HG02588 (cell line): ENCODE data around the gene ATG10.
"Not testable (repeated sequence)": the region's sequence is repeated elsewhere in the genome, so short reads cannot be mapped to it uniquely, and the experiment has no call there.

ENCODE experiments used
- ATAC-seq: cut with Tn5 transposase; IDR thresholded peaks from one replicate; pipeline ENCODE4 v1.9.1; 2021; ENCODE audit warnings: mild to moderate bottlenecking, moderate library complexity; ENCODE audit not compliant: unreplicated experiment

The ATG10 gene

GRCh38 chr5:82115858-82116257 lies 144.0 kb downstream of the ATG10 start:
- ATAC-seq = no peak

DNA sequence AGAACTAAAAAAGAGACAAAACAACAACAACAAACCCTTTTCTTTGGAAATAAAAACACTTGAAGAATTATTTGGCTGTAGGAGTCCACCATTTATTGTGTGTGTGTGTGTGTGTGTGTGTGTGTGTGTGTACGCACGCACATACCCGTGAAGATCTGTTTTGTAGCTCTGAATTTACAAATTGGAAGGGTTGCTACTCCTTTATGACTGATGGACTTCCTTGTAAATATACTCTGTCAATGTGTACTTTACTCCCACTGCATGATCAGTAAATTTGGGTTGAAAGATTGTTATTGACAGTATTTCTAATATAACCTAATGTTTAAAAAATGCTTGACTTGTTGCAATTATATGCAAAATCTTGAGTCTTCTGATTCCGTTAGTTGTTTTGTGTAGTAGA lies 148.1 kb downstream of the ATG10 start:
- ATAC-seq = no peak

- ATAC-seq = no peak
Observed at GRCh38 chr5:82129723-82130285, 158.0 kb downstream of the ATG10 start.

GRCh38 chr5:82130602-82131001 lies 158.8 kb downstream of the ATG10 start:
- no peak for ATAC-seq

DNA sequence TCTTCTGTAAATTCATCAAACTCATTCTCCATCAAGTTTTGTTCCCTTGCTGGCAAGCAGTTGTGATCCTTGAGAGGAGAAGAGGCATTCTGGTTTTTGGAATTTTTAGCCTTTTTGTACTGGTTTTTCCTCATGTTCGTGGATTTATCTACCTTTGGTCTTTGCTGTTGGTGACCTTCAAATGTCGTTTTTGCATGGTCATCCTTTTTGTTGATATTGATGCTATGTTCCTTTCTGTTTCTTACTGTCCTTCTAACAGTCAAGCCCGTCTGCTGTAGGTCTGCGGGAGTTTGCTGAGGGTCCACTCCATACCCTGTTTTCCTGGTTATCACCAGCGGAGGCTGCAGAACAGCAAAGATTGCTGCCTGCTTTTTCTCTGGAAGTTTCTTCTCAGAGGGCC lies 165.4 kb downstream of the ATG10 start:
- ATAC-seq = no peak

DNA sequence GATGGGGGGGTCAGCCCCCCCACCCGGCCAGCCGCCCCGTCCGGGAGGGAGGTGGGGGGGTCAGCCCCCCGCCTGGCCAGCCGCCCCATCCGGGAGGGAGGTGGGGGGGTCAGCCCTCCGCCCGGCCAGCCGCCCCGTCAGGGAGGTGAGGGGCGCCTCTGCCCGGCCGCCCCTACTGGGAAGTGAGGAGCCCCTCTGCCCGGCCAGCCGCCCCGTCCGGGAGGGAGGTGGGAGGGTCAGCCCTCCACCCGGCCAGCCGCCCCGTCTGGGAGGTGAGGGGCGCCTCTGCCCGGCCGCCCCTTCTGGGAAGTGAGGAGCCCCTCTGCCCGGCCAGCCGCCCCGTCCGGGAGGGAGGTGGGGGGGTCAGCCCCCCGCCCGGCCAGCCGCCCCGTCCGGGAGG lies 168.0 kb downstream of the ATG10 start:
- ATAC-seq = not testable (repeated sequence)

- no peak for ATAC-seq
Observed at GRCh38 chr5:82142217-82142841, 170.5 kb downstream of the ATG10 start.

DNA sequence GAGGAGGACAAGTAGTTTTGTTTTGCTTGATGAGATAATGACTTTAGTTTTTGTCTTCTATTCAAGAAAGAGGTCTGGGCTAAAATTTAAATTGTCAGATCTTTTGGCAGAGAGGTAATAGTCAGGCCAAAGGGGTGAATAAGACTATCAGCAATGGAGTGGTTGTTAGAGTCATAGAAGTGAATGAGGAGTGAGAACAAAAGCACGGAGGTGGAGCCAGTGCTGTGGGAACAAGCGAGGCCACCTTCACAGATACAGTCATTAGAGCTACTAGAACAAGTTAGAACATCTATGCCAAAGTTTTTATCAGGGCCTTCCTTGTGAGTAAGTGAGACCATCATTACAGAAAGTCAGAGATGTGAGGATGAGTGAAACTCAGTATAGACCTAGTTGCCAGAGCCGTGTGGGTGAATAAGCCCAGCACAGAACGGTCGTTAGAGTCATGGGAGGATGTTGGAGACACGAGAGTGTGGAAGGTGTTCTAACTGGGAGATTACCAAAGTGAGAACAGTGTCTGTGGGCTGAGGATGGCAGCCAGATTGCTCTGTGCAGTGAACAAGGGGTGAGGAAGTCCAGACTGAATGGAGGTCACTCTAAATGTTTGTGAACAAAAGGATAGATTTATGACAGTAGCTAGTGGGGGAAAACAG lies 171.2 kb downstream of the ATG10 start:
- no peak for ATAC-seq

- ATAC-seq = no peak
Observed at GRCh38 chr5:82147860-82148573, 176.2 kb downstream of the ATG10 start.

- ATAC-seq = no peak
Observed at GRCh38 chr5:82149434-82149833, 177.6 kb downstream of the ATG10 start.

DNA sequence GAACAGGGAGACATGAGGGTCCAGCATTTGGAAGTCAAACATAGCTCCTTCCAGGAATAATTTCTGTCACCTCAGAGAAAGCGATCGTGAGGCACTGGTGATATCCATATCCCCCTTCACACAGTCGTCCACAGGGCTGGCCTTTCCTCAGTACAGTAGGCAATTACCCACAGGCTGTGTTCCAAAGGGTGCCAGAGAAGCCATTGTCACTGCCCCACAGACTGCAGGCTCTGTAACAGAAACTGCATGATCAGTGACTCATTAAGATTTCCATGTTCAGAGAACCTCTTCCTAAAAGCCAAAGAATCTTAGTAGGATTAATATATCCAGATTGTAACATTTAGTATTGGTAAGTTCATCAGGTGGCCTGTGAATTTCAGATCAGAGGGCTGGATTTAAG lies 178.7 kb downstream of the ATG10 start:
- no peak for ATAC-seq

GRCh38 chr5:82151204-82151603 lies 179.4 kb downstream of the ATG10 start:
- ATAC-seq = no peak

DNA sequence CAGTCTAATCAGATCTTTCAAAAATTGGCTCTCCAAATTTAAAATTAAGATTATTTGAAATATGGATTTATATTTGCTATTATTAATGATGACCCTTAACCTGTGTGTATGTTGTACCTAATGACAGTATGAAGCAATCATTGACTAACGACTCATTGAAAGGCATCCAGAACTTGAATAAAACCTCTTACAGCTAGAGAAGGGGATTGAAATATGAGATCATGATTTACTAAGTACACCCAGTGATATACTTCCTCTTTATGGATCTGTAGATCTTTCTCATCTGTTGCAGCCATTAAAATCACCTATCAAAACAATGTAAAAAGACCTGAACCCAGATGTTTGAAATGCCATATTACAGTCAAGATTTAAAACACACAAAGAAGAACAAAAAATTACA lies 179.8 kb downstream of the ATG10 start:
- no peak for ATAC-seq

- no peak for ATAC-seq
Observed at GRCh38 chr5:82152978-82153481, 181.2 kb downstream of the ATG10 start.

DNA sequence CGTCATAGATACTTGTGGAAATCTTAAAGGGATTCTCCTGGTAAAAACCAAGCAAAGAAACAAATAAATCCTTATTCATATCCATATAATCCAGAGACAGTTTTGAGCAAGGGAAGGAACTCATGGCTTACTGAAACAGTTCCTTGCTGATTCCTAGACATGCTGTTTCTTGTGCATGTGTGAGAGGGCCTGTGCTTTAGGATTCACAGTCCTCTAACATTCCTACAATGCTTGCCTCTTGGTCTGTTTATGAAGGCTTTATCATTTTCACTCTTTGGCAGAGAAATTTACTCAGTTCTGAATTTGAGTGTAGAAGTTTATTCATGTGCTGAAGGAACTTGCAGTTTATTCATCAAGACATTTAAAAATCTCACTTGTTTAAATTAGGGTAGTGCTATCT lies 183.0 kb downstream of the ATG10 start:
- ATAC-seq = no peak

DNA sequence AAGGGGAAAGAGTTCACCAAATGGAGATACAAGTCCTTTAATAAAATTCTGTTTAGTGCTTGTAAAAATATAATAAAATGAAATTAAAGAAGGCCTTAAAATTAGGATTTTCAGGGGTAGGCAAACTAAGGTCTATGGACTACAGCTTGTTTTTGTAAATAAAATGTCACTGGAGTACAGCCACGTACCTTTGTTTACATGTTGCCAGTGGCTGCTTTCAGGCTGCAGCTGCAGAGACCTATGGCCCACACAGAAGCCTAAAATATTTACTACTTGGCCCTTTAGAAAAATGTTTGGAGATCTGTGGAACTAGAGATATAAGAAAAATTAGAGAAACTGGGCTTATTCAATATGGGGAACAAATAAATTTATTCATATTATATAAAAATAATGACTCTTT lies 183.5 kb downstream of the ATG10 start:
- ATAC-seq = no peak

DNA sequence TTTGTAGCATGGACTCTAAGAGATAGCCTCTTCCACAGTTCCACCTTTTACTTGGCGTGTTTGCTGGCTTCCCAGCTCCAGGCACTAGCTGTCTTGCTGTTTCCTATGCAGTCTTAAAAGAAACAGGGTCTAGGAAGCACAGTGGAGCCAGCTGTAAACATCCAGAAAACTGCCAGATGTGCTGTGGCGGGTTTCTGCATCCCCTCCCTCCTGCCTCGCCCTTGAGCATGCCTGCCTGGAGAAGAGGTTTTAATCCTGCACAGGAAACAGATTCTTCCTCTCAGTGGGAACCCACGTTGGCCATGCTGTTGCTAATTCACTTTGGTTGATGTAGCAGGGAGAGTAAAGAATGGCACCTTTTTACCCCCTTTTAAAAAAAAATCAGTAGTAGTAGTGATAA lies 185.1 kb downstream of the ATG10 start:
- no peak for ATAC-seq

DNA sequence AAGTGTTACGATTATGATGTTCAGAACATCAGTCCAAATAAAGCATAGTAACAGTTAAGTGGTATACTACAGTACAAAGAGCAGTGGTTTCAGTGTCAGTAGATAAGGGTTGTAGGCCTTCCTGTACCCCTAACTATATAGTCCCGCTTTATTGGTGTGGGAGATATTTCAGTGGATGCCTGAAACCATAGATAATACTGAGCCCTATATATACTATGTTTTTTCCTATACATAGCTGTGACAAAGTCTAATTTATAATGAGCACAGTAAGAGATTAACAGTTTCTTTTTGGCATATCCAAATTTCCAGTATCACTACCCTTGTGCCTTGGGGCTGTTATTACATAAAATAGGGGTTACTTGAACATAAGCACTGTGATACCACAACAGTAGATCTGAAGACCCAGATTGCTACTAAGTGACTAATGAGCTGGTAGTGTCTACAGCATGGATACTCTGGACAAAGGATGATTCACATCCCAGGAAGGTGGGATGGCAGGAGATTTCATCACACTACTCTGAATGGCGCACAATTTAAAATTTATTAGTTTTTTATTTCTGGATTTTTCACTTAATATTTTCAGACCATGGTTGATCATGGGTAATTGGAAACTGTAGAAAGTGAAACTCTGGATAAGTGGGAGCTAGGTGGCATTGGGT lies 187.1 kb downstream of the ATG10 start:
- ATAC-seq = no peak

DNA sequence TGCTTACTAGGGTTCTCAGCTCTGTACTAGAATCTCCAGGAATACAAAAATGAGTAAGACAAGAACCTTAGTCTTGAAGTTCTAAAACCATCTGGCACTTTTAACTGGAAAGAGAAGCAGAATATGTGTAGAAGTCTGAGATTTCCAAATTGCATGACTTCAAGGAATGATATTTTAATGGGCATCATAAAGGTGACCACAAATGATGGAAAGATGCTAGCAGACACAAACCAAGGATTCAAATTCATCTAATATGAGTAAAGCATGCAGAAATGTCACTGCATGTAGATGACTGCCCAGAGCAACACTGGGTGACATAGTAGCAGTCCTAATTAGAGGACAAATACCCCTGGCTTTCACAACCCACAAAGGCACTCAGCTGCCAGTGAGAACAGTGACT lies 189.1 kb downstream of the ATG10 start:
- no peak for ATAC-seq

- no peak for ATAC-seq
Observed at GRCh38 chr5:82162573-82162972, 190.8 kb downstream of the ATG10 start.

- no peak for ATAC-seq
Observed at GRCh38 chr5:82163452-82164175, 191.8 kb downstream of the ATG10 start.
